CMK (cell line): ENCODE measurements around the gene FHIT.

Source experiments
- DNase-seq: peaks from one replicate; pipeline ENCODE4 v3.0.0-alpha.2; 2010; ENCODE audit warnings: low read depth

The FHIT gene

DNA sequence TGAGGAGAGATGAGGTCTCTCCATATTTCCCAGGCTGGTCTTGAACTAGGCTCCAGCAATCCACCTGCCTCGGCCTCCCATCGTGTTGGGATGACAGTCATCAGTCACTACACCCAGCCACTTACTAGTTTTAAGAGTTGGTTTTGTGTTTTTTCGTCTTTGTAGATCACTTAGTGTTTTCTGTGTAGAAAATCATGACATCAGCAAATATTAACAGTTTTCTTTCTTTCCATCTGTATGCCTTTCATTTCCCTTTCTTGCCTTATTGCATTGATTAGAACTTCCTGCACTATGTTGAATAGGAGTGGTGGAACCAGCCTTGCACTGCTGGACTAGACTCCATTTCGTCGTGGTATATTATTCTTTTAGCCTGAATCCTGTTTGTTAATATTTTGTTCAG, 415.5 kb downstream of the FHIT start:
- DNase-seq: no peak

DNA sequence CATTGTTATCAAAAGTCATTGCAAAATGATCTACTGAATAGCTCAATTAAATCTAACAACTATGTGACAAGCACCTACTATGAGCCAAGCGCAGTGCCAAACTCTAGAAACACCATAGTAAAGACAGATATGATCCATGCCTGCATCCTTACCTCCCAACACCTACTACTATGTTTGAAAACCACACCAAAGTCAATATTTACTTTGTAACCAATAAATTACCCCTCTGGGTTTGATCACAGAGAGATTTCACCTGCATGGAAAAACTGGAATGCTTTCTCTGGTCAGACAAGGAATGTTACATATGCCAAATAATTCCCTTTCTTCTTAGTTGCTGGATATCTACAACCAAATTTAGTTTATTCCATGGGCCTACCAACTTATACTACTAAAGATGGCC, 422.2 kb downstream of the FHIT start:
- no peak for DNase-seq

DNA sequence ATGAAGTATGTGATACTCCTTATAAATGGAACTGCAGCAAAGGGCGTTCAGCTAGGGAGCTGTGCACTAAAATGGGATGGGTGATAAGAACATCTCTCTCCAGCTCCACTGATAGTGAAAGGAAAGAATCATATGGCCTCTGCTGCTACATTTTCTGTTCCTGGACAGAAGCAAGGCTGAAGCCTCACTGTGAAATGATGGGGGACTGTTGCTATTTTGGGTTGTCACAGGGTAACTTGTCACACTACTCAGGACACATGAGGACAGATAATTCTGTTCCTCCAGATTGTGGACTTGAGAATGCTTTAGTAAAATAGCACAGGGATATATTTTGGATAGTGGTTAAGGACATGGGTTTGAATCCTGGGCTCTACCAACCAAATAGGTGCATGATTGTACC, 423.6 kb downstream of the FHIT start:
- no peak for DNase-seq

DNA sequence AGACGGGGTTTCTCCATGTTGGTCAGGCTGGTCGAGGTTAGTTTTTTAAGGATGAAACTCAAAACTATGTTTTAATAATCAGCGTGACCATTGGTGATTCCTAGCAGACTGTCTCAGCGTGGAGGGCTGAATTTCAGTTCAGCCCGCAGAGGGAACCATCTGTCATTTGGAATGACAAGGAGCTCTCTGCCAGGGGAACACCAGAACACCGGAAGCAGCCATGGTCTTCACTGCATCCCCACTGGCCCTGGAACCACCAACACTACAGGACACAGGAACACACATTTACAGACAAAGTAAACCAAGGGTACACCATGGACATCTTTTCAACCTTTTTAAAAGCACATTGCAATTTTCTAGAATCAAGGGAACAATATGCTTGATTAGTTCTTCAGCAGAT, 424.7 kb downstream of the FHIT start:
- DNase-seq: no peak

DNA sequence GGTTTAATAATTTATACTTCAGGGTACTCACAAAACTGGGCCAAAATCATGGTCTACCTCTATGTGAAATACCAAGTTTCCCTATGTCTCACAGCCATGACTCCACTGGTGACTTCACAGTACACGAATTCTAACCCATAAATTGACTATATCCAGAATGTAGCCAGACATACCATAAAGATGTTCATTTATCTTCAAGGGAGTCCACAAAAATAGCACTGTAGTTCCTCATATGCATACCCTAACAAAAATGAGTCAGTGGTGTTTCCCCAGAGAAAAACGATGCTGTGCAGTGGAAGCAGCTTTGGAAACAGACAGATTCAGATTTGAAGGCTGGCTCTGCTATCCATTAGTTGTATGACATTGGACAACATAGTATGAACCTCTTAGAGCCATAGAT, 438.8 kb downstream of the FHIT start:
- DNase-seq: no peak

DNA sequence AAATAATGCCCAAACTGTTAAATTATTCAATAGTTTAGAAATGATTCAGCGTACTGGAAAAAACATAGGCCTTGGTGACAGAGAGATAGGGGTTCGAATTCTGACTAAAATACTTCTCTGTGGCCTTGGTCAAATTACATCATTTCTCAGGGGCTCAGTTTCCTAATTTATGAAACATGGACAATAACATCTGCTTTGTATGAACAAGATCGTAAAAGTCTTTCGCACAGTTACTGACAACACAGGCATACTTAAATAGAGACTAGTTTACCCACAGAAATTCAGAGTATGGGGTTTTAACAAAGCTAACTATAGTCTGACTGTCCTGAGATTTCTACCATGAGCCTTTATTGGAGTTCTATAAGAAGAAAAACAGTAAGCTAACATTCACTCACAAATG, 440.4 kb downstream of the FHIT start:
- DNase-seq: no peak

DNA sequence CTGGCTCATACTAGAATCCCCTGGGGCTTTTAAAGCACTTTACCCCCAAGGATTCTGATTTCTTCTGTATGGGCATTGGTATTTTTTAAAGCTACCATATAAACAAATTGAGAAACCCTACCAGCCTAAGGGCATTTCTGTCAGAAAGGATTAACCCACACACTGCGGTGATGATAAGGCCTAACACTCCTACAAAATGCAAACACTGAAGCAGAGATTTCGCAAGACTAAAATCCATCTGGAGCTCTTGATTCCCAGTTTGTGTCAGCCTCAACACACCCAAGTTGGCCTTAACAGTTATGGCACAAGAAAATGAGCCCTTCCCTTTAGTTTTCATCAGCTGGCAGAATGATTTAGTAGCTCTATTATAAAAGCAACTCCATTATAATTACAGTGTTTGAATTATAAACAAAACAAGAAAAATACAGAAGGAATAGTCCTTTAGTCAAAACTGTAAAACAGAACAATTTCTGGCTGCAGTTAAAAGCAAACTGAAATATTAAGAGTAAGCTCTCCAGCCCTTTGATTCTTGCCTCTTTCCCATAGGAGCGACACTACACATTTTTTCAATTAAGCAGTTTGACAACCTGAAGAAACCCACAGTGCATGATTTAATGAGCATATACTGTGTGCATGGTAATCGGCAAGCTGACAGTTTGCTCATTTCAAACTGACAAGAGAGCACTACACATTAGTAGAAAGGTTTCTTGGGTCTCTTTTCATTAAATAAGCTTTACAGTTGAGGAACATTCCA, 441.2 kb downstream of the FHIT start:
- DNase-seq: no peak

DNA sequence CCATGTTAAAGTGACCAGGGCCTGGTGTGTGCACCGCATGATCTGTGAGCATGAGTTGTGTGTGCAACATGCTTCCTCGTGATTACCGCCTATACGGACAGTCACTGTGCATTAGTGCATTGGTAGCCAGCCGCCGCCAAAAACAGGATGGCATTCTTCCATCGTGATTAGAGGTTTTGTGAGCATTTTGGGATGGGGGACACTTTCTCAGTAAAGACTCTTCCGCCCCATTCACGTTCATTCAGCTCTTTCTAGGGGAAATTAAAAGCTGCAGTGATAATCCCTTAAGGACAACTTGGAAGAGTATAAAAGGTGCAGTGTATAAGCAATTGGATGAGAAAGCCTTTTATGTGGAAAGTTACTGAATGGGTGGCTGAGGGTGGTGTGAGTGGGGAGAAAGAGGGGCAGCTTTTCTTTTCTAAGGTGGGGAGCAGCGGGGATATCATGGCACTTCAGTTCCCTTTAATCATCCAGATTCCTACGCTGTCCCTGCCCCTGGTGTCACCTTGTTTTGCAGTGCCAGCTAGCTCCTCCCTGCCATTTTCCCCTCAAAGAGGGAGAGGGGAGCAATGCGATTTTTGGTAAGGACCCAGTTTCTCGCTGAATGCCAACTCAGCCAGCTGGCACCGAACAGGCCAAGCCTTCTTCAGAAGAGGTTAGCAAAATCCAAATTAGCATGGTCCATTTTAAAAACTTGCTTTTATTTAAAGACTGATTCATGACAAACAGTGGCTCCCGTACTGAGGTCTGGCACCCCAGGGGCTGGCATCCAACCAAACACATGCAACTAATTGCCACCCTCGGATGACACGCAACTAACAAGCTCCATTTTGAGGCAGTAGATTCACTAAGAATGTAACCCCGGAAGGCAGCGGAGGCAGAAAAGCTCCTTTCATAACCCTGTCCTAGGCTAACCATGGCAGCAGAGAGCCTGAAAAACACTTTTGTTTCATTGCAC, 447.8 kb downstream of the FHIT start:
- no peak for DNase-seq

DNA sequence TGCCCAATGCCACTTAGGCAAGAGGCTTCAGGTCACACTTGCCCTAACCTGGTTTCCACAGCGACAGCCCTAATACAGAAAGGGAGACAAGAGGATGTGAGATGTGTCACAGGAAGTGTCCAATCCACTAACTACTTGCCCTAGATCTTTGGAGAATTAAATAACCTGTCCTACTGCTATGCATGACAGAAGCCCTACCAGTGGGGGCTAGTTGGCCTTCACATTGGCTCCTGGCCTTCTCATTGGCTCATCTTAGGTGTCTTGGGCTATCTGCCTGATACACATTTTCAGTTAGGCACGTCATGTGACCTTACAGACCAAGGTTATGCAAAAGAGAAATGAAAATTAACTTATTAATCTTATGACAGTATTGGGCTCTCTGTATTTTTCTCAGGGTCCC, 449.9 kb downstream of the FHIT start:
- no peak for DNase-seq

DNA sequence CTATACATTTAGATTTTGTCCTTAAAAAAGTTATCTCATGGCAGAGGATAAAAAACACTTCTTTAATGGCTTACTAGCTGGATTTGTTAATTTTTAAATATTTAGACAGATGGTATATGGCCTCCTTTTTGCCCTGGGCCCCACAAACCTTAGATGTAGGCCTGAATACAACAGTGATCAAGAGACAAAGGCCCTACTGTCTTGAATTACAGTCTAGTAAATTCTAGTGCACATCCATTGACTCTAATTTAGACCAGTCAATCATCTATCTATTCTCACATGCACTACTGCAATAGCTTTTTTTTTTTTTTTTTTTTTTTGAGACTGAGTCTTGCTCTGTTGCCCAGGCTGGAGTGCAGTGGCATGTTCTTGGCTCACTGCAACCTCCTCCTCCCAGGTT, 452.8 kb downstream of the FHIT start:
- no peak for DNase-seq

DNA sequence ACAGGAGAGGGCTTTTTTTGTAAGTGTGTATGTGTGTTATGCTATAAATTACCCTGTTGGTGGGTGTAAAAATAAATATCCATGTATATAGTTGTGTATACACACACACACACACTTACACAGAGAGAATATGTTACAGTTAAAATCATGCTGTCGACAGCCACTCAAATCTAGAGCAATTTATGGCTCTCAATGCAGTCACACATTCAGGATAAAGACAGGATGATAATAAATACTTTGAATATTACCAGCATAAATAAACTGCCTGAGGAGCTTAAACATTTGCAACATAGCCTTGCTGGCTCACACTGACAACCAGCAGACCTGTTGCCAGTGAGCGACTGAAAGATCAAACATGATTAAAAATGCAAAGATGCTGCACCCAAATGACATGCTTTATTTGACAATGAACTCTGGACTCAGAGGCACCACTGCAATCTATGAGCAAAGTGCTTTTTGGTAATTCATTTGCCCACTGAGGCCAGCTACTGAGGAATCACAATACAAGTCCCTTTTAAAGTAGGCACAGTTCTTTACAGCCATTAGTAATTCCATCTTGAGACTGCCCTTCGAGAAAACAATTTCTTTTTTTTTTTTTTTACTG, 458.9 kb downstream of the FHIT start:
- DNase-seq: no peak

DNA sequence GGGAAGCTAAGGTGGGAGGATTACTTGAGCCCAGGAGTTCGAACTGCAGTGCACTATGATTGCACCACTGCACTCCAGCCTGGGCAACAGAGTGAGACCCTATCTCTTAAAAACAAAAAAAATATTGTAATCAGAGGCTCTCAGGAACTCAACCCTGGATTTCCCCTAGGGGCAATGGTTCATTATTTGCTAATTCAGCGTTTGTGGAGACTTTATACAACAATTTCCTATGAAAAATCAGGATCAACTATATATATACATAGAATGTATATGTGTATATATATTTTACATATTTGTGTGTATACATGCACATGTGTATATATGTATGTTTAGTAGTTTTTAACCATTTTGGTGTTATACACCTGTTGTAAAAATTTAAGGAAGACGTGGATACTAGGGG, 463.1 kb downstream of the FHIT start:
- DNase-seq: no peak

DNA sequence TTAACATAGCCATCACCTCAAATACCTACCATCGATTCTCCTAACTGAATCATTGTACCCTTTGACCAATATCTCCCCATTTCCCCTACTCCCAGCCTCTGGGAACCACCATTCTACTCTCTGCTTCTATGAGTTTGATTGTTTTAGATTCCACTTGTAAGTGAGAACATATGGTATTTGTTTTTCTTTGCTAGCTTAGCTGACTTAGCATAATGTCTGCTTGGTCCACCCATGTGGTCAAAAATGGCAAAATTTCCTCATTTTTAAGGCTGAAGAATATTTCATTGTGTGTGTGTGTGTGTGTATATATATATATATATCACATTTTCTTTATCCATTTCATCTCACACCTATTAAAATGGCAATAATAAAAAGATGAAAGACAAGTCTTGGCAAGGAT, 469.3 kb downstream of the FHIT start:
- DNase-seq: no peak

DNA sequence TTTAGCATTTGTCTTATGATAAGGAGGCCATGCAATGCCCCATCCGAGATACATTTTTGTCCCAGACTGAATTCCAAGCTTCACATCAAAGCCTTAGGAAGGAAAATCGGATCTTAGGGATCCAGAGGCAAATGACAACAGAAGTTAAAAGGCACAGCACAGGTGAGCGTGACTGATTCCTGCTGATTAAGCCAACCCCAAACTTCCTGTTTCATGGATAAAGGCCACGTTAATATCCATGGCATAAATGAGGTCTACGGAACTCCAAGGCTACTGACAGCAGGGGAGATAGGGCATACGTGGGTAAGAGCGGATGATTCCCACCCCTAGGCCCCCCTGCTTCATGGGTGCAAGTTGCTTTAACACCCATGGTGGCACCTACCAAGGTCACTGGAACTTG, 471.6 kb downstream of the FHIT start:
- DNase-seq: no peak

DNA sequence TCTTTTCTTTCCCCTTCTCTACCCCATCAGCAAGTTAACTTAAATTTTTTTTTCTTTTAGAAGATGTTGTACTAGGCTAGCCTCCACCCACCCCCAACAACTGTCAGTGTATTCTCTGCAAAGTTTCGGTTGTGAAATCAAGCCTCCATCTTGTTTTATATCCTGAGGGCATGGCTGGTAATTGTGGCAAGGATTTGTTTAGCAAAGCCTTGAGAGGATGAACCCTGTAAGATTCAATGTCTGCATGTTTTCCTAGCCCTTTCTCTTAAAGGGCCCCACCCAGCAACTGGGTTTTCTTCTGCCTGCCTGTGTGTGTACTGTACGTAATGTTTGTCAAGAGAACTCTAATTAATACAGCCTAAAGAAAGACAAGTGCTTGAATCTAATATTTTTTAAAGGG, 475.3 kb downstream of the FHIT start:
- DNase-seq: no peak

DNA sequence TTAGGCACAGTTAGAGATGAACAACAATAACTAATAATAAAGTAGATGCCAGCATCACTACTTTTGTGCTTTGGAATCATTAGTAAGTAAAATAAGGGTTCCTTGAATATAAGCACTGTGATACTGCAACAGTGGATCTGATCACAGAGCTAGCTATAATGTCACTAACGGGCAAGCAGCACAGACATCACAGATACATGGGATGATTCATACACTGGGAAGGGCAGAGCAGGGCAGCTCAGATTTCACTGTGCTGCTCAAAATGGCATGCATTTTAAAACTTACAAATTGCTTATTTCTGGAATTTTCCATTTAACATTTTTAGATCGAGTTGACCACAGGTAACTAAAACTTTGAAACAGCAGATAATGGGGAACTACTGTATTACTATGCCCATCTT, 476.6 kb downstream of the FHIT start:
- no peak for DNase-seq

DNA sequence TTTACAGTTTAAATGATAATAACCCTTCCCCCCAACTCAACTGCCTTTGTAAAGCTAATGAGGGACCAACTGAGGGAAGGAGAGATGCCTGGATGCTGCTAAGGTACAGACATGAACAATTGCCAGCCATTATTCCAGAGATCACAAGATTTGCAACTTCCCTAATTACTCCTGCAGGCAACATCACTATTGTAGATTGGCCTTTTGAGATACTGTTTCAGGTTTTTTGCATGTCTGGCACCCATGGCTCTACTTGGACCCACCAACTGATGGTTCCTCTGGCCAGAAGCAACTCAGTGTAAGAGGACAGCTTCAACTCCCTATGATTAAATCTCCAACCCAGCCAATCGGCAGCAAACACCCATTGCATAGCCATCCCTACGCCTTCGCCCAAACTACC, 478.7 kb downstream of the FHIT start:
- no peak for DNase-seq

DNA sequence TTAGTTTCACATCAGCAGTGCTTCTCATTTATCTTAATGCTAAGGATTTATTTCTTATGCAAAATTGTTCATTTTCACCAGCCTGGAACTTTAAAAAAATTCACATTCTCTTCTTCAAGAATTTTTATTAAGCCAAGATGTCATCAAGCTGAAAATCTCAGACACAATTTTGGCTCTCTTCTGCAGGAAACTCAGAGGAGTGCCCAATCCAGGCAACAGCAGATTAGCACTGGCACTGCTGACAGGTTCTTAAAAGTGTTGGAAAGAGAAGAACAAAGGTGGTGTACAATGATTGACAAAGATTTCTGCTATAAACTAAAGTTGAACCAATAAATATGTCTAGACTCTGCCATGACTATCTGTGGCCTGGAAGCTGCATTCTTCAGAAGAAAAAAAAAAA, 479.5 kb downstream of the FHIT start:
- no peak for DNase-seq

DNA sequence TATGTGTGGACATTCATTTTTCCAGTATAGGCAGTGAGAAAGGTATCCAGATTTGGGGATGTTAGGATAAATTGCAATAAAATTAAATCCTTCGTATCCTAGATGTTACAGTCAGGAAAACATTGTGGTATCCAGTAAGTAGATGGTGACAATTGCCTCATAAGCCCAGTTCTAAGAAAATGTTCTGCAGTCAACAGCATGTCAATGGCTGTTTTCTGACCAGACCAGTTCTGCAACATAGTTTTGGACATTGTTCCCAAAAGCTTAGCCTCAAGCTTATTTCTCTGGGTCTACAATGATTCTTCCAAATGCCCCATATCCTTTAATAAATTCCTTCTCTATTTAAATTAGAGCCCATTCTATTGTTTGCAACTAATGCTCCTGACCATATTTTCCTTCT, 480.7 kb downstream of the FHIT start:
- DNase-seq: no peak

DNA sequence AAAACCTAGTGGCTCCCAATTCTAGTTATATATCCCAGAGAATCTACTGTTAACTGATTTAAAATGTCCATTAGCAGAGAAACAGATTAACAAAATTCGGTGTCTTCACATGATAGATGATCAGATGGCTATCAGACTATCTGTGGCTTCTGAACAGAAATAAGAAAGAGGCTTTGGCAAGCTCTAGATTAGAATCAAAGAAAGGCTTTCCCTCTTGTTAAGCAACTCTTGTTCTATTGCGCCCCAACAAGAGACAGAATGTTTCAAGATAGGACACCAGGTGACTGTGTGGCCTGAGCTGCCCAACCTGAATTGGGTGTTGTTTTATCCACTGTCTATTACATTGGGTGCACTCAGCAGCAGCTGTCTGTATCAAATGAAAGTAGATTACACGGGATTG, 483.7 kb downstream of the FHIT start:
- no peak for DNase-seq

DNA sequence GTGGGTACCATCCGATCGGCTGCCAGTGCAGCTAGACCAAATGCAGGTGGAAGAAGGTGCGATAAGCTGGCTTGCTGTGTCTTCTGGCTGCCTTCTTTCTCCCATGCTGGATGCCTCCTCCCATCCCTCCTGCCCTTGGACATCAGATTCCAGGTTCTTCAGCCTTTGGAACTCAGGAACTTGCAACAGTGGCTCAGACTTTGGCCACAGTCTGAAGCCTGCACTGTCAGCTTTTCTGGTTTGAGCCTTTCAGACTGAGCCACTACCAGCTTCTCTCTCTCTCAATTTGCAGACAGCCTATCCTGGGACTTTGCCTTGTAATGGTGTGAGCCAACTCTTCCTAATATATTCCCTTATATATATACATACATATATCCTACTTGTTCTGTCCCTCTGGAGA, 485.5 kb downstream of the FHIT start:
- no peak for DNase-seq

DNA sequence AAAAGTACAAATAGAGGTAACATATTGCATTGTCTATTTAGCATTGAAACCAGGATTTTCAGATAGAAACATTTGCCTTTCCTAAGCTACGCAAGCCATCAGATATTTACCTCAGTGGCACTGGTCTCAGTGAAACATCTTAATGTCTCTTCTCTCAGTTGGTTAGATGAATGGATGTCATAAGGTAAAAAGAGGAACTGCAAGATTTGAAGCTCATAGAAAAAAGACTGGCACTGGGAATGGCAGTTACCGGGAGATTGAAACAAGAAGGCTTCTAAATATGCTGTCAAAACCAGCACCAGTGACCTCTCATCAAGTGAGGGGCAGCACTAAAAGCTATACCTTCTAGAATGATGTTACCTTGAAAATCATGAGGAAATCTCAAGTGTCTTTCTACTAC, 486.4 kb downstream of the FHIT start:
- DNase-seq: no peak

DNA sequence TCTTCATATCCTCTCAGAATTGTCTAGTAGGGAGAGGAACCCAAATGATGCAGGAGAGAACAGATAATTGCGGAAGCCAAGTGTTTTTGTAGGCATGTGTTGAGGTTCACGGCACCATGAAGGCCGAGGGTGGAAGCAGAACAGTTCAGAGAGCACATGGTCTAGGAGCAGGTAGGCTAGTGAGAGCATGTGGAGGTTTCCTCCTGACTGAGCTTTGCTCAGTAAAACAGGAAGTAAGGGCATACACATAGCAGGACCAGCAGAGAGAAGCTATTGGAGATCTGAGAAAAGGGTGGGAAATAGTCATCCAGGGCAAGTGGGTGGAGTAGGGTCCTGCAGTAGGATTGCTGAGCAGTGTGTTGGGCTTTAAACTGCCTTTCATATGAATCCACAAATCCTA, 491.1 kb downstream of the FHIT start:
- DNase-seq: no peak
